NAMALWA (cell line): ENCODE results near the gene RND3.

Experiments
- DNase-seq: peaks from one replicate; pipeline ENCODE4 v3.0.0-alpha.2; 2015; ENCODE audit warnings: low spot score

Gene RND3

GRCh38 chr2:150441226-150441625, 46.2 kb downstream of the RND3 start:
- DNase-seq = no peak

- DNase-seq = no peak
Observed at GRCh38 chr2:150438654-150439053, 48.8 kb downstream of the RND3 start.

GRCh38 chr2:150438041-150438440, 49.4 kb downstream of the RND3 start:
- no peak for DNase-seq

GRCh38 chr2:150432312-150432625, 55.2 kb downstream of the RND3 start:
- DNase-seq = no peak

- no peak for DNase-seq
Observed at GRCh38 chr2:150431561-150432311, 55.7 kb downstream of the RND3 start.

GRCh38 chr2:150429384-150429961, 58.0 kb downstream of the RND3 start:
- DNase-seq = no peak

GRCh38 chr2:150428641-150429040, 58.8 kb downstream of the RND3 start:
- no peak for DNase-seq

GRCh38 chr2:150427298-150427697, 60.2 kb downstream of the RND3 start:
- no peak for DNase-seq

GRCh38 chr2:150426724-150427123, 60.7 kb downstream of the RND3 start:
- DNase-seq = no peak

GRCh38 chr2:150426315-150426714, 61.2 kb downstream of the RND3 start:
- DNase-seq = no peak

- no peak for DNase-seq
Observed at GRCh38 chr2:150425121-150425955, 62.1 kb downstream of the RND3 start.

- no peak for DNase-seq
Observed at GRCh38 chr2:150424406-150424805, 63.1 kb downstream of the RND3 start.

GRCh38 chr2:150421126-150421651, 66.3 kb downstream of the RND3 start:
- DNase-seq = no peak

GRCh38 chr2:150418916-150419315, 68.6 kb downstream of the RND3 start:
- DNase-seq = no peak
